OCI-LY1 (cell line): Measurements from ENCODE around the gene GSDMA.

ENCODE experiments used
- H2AFZ ChIP-seq: fragments of 200-600 bp; sonication (generic), shearing (Covaris generic); 2 replicates; pipeline ENCODE4 v1.6.0; 2014; ENCODE audit warnings: antibody characterized with exemption, mild to moderate bottlenecking, low read length
- H3F3A ChIP-seq: fragments of 200-600 bp; sonication (generic), shearing (Covaris generic); 2 replicates; pipeline ENCODE4 v1.6.0; 2014; ENCODE audit warnings: mild to moderate bottlenecking, antibody characterized with exemption, low read length, moderate library complexity; ENCODE audit not compliant: insufficient read depth
- H3K27ac ChIP-seq: fragments of 200-600 bp; sonication (generic); 2 replicates; pipeline ENCODE4 v1.5.1; 2014; ENCODE audit warnings: low read length, mixed run types, mild to moderate bottlenecking, low read depth; ENCODE audit not compliant: poor library complexity, severe bottlenecking
- H3K27me3 ChIP-seq: fragments of 200-600 bp; sonication (generic); 2 replicates; pipeline ENCODE4 v1.6.0; 2014; ENCODE audit warnings: antibody characterized with exemption, mild to moderate bottlenecking, low read length, moderate library complexity; ENCODE audit not compliant: insufficient read depth
- H3K36me3 ChIP-seq: fragments of 200-600 bp; sonication (generic); 2 replicates; pipeline ENCODE4 v1.6.1; 2014; ENCODE audit warnings: mild to moderate bottlenecking, antibody characterized with exemption, low read length, moderate library complexity, mixed read lengths; ENCODE audit not compliant: insufficient read depth
- H3K4me1 ChIP-seq: fragments of 200-600 bp; sonication (generic); 2 replicates; pipeline ENCODE4 v1.5.1; 2014; ENCODE audit warnings: mild to moderate bottlenecking, low read length, moderate library complexity; ENCODE audit not compliant: insufficient read depth, severe bottlenecking
- H3K4me2 ChIP-seq: fragments of 200-600 bp; sonication (generic), shearing (Covaris generic); 2 replicates; pipeline ENCODE4 v1.6.1; 2014; ENCODE audit warnings: low read length
- H3K4me3 ChIP-seq: fragments of 200-600 bp; sonication (generic); 2 replicates; pipeline ENCODE4 v1.5.1; 2014; ENCODE audit warnings: low read length, low read depth, mild to moderate bottlenecking, mixed read lengths; ENCODE audit not compliant: poor library complexity, severe bottlenecking
- H3K79me2 ChIP-seq: fragments of 200-600 bp; shearing (Covaris generic); 2 replicates; pipeline ENCODE4 v1.6.1; 2016; ENCODE audit warnings: mixed run types, low read length, mixed read lengths; ENCODE audit not compliant: insufficient read depth
- H3K9ac ChIP-seq: fragments of 200-600 bp; sonication (generic), shearing (Covaris generic); 2 replicates; pipeline ENCODE4 v1.6.1; 2014; ENCODE audit warnings: mild to moderate bottlenecking, low read length, mixed read lengths
- H3K9me2 ChIP-seq: fragments of 200-600 bp; sonication (generic), shearing (Covaris generic); 2 replicates; pipeline ENCODE4 v1.6.1; 2014; ENCODE audit warnings: low read depth, mild to moderate bottlenecking, low read length, mixed read lengths
- H3K9me3 ChIP-seq: fragments of 200-600 bp; shearing (Covaris generic); 2 replicates; pipeline ENCODE4 v1.6.1; 2014; ENCODE audit warnings: low read length, mixed read lengths
- H4K20me1 ChIP-seq: fragments of 200-600 bp; sonication (generic), shearing (Covaris generic); 2 replicates; pipeline ENCODE4 v1.6.0; 2016; ENCODE audit warnings: mild to moderate bottlenecking, low read length; ENCODE audit not compliant: insufficient read depth
- EZH2 ChIP-seq: fragments of 200-600 bp; sonication (generic), shearing (Covaris generic); IDR thresholded peaks from 2 replicates; pipeline ENCODE4 v1.8.0; 2017; ENCODE audit warnings: borderline replicate concordance, mixed run types, mild to moderate bottlenecking, antibody characterized with exemption, low read length, moderate library complexity, mixed read lengths
- TF ChIP-seq, protein P1 (sequence below): fragments of 200-600 bp; sonication (generic), shearing (Covaris generic); IDR thresholded peaks from 2 replicates; pipeline ENCODE4 v1.5.1; 2017; ENCODE audit warnings: mild to moderate bottlenecking, antibody characterized with exemption, low read length, moderate library complexity, mixed read lengths

The GSDMA gene

DNA sequence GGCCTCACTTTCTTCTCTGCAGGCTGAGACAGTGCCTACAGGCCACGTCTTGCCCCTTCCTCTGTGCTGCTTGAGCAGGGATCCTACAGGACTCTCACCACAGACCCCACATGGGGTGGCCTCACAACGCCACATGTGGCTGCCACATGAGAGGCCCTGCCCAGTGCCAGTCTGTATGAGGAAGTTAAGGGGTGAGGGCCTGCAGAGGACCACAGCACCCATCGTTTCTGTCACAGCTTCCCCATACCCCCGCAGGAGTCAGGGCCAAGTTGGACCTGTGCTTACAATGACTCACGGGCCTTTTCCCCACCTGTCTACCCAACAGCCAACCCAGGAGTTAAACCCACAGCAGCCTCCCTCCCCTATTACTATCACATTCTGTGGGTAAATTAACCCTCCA lies 41.5 kb upstream of the GSDMA start:
- no peaks in the 10 kb centered on the region for H4K20me1 ChIP-seq
- no peaks in the 10 kb centered on the region for H3K27me3 ChIP-seq
- H3K9me3 ChIP-seq = no peaks in the 10 kb centered on the region
- peaks cover 19% of the 10 kb centered on the region for H3K79me2 ChIP-seq
- peaks cover 42% of the 10 kb centered on the region for H3K4me1 ChIP-seq
- peaks cover 65% of the 10 kb centered on the region for H3K36me3 ChIP-seq
- TF ChIP-seq, protein P1, sequence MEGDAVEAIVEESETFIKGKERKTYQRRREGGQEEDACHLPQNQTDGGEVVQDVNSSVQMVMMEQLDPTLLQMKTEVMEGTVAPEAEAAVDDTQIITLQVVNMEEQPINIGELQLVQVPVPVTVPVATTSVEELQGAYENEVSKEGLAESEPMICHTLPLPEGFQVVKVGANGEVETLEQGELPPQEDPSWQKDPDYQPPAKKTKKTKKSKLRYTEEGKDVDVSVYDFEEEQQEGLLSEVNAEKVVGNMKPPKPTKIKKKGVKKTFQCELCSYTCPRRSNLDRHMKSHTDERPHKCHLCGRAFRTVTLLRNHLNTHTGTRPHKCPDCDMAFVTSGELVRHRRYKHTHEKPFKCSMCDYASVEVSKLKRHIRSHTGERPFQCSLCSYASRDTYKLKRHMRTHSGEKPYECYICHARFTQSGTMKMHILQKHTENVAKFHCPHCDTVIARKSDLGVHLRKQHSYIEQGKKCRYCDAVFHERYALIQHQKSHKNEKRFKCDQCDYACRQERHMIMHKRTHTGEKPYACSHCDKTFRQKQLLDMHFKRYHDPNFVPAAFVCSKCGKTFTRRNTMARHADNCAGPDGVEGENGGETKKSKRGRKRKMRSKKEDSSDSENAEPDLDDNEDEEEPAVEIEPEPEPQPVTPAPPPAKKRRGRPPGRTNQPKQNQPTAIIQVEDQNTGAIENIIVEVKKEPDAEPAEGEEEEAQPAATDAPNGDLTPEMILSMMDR = no peak
- no peak for TF ChIP-seq EZH2
- peak overlapping the region; percentile 17; the same call in 1 of the 2 replicates for H3K9ac ChIP-seq
- no peak overlapping the region for H3K4me2 ChIP-seq
- no peak overlapping the region for H3K4me3 ChIP-seq
- H3F3A ChIP-seq = no peaks in the 10 kb centered on the region
- H2AFZ ChIP-seq = no peak overlapping the region
- peak overlapping the region; percentile 57 for H3K27ac ChIP-seq
- H3K9me2 ChIP-seq = no peaks in the 10 kb centered on the region

DNA sequence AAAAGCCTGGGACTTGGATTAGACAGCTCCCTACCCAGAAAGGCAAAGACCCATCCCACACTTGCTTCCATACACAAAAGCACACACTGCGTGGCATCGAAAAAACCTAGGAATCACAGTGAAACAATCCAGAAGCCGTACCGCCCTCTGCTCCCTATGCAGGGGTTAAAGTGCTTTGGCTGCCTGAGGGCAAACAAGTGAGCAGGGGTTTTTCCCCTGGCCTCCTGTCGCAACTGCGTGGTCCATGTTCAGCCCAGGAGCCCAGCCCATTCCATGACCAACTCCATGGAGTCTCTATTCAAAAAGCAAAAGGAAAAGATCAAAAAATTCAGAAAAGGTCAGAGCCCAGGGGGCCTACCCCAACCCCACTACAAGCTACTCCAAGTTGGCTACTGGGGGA lies 40.8 kb upstream of the GSDMA start:
- TF ChIP-seq EZH2 = no peak
- TF ChIP-seq, protein P1 = no peak
- Histone ChIP-seq H3K9me2 (no peaks in the 10 kb centered on the region), H3F3A (no peaks in the 10 kb centered on the region), H4K20me1 (no peaks in the 10 kb centered on the region), H3K9ac (no peak overlapping the region), H3K9me3 (no peaks in the 10 kb centered on the region), H3K27me3 (no peaks in the 10 kb centered on the region), H3K4me3 (no peak overlapping the region), H3K4me1 (peaks cover 43% of the 10 kb centered on the region), H2AFZ (no peak overlapping the region), H3K27ac (peak overlapping the region; percentile 57), H3K79me2 (peaks cover 24% of the 10 kb centered on the region), H3K36me3 (peaks cover 59% of the 10 kb centered on the region), H3K4me2 (no peak overlapping the region)

DNA sequence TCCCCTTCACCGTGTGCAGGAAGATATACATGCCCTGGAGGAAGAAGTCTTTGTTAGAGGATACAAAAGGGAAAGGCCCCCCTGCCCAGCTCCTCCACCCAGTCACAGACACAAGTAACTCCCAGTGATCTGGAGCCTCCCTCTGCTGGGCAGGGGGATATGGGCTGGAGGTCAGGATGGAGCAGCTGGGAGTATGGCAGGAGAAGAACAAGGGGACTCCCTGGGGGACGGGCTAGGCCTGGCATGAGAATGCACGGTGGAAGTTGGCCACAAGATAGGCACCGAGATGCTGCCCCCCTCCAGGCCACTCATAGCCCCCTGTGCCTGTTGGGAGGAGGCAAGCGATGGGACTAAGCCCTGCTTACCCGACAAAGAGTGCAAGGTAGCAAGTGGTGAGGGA lies 39.6 kb upstream of the GSDMA start:
- H3K9ac ChIP-seq = no peak overlapping the region
- H3K4me2 ChIP-seq = no peak overlapping the region
- no peaks in the 10 kb centered on the region for H3F3A ChIP-seq
- H3K27me3 ChIP-seq = no peaks in the 10 kb centered on the region
- H3K4me1 ChIP-seq = peaks cover 46% of the 10 kb centered on the region
- H3K79me2 ChIP-seq = peaks cover 24% of the 10 kb centered on the region
- H3K36me3 ChIP-seq = peaks cover 54% of the 10 kb centered on the region
- no peak overlapping the region for H3K27ac ChIP-seq
- H2AFZ ChIP-seq = no peak overlapping the region
- TF ChIP-seq EZH2 = no peak
- TF ChIP-seq, protein P1 = no peak
- no peaks in the 10 kb centered on the region for H3K9me3 ChIP-seq
- H4K20me1 ChIP-seq = no peaks in the 10 kb centered on the region
- H3K4me3 ChIP-seq = no peak overlapping the region
- H3K9me2 ChIP-seq = no peaks in the 10 kb centered on the region
